ENCODE measurements around the gene TMEM271.

Gene TMEM271

GRCh38 chr4:576245-576821 lies at the start of gene TMEM271:
TMEM271 (minus strand) TSS chr4:576295; CDS start chr4:576062, 233 bp downstream.
- no peak for DNase-seq

GRCh38 chr4:625631-626161 lies 49.6 kb upstream of the TMEM271 start:
- no peak for DNase-seq

- DNase-seq, result no peak
Measured at GRCh38 chr4:624705-625590, 48.9 kb upstream of the TMEM271 start, which contains the start of gene PDE6B. PDE6B (plus strand) TSS chr4:625573; CDS start chr4:625627, 54 bp downstream.

GRCh38 chr4:623914-624566 lies 47.9 kb upstream of the TMEM271 start:
- DNase-seq, result no peak

GRCh38 chr4:622996-623913 lies 47.2 kb upstream of the TMEM271 start:
- DNase-seq, result no peak

DNA sequence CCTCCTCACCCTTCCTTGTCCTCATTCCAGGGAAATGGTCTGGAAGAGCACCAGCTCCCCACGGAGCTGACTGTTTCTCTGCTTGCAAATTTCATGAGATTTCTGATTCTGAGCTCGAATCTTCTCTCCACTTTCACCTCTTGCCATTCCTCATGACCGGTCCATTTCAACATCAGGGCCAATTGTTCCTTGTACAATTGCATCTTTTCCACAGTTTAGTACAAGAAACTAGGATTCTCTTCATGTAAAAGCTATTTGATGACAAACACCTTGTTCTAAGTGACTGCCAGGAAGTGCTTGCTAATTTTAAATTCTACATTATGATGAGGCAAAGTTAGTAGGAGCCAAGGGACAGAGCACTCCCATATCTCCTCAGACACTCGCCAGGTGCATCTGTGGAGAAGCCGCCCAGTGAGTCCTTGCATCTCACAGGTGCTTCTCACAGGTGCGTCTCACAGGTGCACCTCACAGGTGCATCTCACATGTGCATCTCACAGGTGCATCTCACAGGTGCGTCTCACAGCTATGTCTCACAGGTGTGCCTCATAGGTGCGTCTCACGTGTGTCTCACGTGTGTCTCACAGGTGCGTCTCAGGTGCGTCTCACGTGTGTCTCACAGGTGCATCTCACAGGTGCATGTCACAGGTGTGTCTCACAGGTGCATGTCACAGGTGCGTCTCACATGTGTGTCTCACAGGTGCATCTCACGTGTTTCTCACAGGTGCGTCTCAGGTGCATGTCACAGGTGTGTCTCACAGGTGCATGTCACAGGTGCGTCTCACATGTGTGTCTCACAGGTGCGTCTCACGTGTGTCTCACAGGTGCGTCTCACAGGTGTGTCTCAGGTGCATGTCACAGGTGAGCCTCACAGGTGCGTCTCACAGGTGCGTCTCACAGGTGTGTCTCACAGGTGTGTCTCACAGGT lies 46.2 kb upstream of the TMEM271 start:
- DNase-seq, result no peak

GRCh38 chr4:621296-622070 lies 45.4 kb upstream of the TMEM271 start:
- DNase-seq, result no peak

- DNase-seq, result no peak
Measured at GRCh38 chr4:620851-621261, 44.8 kb upstream of the TMEM271 start.

GRCh38 chr4:620201-620600 lies 44.1 kb upstream of the TMEM271 start:
- DNase-seq, result no peak

DNA sequence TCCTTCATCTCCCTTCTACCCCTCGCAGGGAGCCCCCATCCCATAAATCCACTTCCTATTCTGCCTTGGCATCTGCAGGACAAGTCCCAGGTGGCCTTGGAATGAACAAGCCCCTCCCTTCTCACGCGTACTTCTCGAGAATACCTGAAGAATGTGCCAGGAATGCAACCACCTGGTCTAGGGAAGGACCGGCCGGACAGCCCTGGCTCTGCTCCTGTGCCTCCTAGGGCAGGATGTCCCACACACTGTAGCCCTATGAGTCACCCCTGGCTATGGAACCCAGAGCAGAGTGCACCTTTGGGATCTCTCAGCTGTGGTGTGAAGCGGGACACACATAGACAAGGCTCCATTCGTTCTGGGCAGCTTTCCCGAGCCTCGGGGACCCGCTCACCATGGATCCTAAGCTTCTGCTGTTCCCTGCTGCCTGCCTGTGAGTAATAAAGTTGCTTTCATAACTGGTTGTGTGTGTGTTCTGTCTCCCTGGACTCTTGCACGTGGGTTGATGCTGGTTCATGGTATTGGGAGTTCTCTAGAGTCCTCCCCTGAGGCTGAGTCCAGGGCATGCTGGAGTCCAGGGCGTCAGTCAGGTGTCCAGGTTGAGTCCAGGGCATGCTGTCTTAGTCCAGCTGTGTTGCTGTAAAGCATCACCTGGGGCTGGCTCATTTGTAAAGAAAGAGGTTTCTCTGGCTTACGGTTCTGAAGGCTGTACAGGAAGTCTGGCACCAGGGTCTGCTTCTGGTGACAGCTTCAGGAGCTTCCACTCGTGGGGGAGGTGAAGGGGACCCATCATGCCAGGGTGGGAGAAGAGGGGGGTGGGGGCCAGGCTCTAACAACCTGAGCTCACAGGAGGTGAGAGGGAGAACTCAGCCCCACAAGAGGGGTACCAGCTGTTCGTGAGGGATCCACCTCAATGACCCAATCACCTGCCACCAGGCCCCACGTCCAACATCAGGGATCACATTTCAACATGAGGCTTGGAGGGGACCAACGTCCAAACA lies 41.8 kb upstream of the TMEM271 start:
- no peak for DNase-seq

DNA sequence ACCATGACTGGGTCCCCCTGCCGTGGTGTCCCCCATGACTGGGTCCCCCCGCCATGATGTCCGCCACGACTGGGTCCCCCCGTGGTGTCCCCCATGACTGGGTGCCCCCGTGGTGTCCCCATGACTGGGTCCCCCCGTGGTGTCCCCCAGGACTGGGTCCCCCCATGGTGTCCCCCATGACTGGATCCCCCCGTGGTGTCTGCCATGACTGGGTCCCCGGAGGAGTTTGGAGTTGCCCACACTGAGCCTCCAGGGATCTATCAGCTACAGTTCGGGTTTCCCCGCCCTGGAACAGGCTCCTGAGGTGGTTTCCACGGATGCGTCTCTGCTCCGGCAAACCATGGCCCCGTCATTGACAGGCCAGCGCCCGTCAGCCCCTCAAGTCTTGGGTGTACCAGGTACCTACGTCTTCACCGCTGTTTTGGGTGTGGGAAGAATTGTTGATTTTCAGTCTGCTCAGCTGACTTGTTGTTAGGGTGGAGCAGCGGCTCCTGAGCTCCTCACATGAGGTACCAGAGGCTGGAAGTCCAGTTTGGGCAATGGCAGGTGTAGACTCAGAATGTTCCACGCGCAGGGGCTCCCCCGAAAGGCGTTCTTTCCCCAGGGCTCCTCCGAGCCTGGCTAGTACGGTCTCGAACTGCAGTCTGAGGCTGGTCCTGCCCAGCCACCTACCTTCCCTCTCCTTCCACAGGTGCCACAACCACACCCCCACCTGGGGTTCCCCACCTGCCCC lies 41.0 kb upstream of the TMEM271 start:
- no peak for DNase-seq

DNA sequence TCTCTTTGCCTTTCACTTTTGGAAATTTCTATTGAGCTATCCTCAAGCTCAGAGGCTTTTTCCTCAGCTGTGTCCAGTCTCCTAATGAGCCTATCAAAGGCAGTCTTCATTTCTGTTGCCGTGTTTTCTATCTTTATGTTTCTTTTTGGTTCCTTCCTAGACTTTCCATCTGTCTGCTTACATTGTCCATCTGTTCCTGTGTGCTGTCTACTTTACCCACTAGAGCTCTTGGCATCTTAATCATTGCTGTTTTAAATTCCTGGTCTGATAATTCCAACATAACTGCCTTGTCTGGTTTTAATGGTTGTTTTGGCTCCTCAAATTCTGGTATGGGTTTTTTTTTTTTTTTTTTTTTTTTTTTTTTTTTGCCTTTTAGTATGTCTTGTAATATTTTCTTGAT lies 40.0 kb upstream of the TMEM271 start:
- DNase-seq, result no peak

DNA sequence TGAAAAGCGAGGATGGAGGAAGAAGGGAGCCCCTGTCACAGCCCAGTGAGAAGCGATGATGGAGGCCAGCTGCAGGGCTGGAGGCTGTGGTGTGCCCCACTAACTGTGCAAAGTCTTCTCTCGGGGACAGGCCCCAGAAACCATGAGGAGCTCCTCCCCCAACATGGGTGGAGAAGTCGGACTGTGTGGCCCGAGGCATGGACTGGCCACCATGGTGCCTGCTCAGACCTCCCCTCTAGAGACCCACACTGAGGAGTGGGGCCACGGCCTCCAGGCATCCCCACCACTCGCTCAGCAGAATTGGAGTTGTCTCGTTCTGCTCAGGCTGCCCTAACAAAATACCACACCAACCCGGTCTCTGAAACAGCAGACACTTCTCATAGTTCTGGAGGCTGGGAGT lies 37.0 kb upstream of the TMEM271 start:
- DNase-seq, result no peak

GRCh38 chr4:612749-613125 lies 36.6 kb upstream of the TMEM271 start:
- DNase-seq, result no peak

DNA sequence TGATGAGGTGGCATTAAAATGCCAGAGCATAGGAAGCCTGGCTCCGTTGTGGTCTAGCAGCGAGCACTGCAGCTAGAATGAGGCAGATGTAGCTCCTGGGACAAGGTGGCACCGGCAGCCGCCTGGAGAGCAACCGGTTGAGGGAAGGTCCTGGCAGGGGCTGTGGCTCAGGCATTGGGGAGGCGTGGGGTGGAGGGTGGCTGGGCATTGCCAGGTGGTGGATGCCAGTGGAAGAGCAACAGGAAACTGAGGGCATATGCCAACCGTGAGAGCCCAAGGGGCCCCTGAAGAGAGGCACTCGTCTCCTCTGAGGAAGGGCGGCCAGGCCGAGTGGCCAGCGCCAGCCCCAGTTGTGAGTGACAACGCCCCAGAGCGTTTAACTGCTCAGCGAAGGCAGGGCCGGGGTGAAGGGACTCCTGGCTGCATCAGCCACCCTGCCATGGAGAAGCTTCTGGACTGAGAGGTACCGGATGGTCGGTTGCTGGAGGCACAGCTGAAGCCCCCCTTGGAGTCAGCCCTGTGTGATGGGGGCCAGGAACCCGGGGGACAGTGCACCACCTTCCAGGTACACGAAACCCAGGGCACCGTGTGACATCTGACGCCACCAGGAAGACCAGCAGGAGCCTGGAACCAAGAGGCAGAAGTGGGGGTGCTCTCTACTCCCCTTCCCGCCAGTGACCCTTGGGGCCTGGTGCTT lies 36.1 kb upstream of the TMEM271 start:
- DNase-seq, result no peak

GRCh38 chr4:610411-611261 lies 34.5 kb upstream of the TMEM271 start:
- no peak for DNase-seq
